GM19324 (cell line): ENCODE results near the gene DYNLT4.
"Not testable (repeated sequence)": the region's sequence is repeated elsewhere in the genome, so short reads cannot be mapped to it uniquely, and the experiment has no call there.

Experiments
- ATAC-seq: cut with Tn5 transposase; IDR thresholded peaks from one replicate; pipeline ENCODE4 v1.9.1; 2021; ENCODE audit warnings: mild to moderate bottlenecking, moderate library complexity; ENCODE audit not compliant: unreplicated experiment, low FRiP score

The DYNLT4 gene

GRCh38 chr1:44806704-44807363 lies at the start of gene DYNLT4:
DYNLT4 (minus strand) TSS chr1:44807351; CDS start chr1:44806668, 683 bp downstream.
- no peak for ATAC-seq

GRCh38 chr1:44855742-44856141 lies 48.6 kb upstream of the DYNLT4 start:
- no peak for ATAC-seq

GRCh38 chr1:44854970-44855369 lies 47.8 kb upstream of the DYNLT4 start:
- ATAC-seq: no peak

GRCh38 chr1:44853201-44853600 lies 46.0 kb upstream of the DYNLT4 start:
- no peak for ATAC-seq

- no peak for ATAC-seq
Measured at GRCh38 chr1:44851308-44851707, 44.2 kb upstream of the DYNLT4 start.

GRCh38 chr1:44849575-44850132 lies 42.5 kb upstream of the DYNLT4 start:
- no peak for ATAC-seq

- ATAC-seq: no peak
Measured at GRCh38 chr1:44848456-44849181, 41.5 kb upstream of the DYNLT4 start.

GRCh38 chr1:44847845-44848244 lies 40.7 kb upstream of the DYNLT4 start:
- ATAC-seq: no peak

GRCh38 chr1:44846985-44847384 lies 39.8 kb upstream of the DYNLT4 start:
- no peak for ATAC-seq

- ATAC-seq: no peak
Measured at GRCh38 chr1:44842862-44843655, 35.9 kb upstream of the DYNLT4 start, which contains the start of gene PTCH2. PTCH2 (minus strand) TSS chr1:44843253; CDS start chr1:44842932, 321 bp downstream.

GRCh38 chr1:44842486-44842861 lies 35.3 kb upstream of the DYNLT4 start:
- no peak for ATAC-seq

- ATAC-seq: no peak
Measured at GRCh38 chr1:44839576-44839975, 32.4 kb upstream of the DYNLT4 start.

- not testable (repeated sequence) for ATAC-seq
Measured at GRCh38 chr1:44838294-44838693, 31.1 kb upstream of the DYNLT4 start.

GRCh38 chr1:44835738-44836675 lies 28.9 kb upstream of the DYNLT4 start:
- no peak for ATAC-seq

- no peak for ATAC-seq
Measured at GRCh38 chr1:44834328-44834727, 27.2 kb upstream of the DYNLT4 start.

- no peak for ATAC-seq
Measured at GRCh38 chr1:44832056-44832705, 25.0 kb upstream of the DYNLT4 start.

- no peak for ATAC-seq
Measured at GRCh38 chr1:44831516-44831915, 24.4 kb upstream of the DYNLT4 start.

- no peak for ATAC-seq
Measured at GRCh38 chr1:44830900-44831304, 23.8 kb upstream of the DYNLT4 start.
